ENCODE results near the gene DISC1.
"Not testable (repeated sequence)": the region's sequence is repeated elsewhere in the genome, so short reads cannot be mapped to it uniquely, and the experiment has no call there.

The DISC1 gene

DNA sequence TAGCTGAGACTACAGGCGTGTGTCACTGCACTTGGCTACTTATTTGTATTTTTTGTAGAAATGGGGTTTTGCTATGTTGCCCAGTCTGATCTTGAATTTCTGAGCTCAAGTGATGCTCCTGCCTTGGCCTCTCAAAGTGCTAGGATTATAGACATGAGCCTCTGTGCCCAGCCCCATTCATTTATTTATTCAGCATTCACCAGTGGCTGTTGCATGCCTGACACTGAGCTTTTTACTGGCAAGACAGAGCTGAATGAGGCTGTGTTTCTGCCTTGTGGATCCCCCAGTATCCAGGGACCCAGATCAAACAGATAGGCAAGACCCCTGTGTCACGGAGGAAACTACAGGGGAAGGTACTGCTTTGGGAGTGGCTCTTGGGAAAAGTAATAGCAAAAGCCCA lies 109.4 kb downstream of the DISC1 start:
- DNase-seq, result no peak

DNA sequence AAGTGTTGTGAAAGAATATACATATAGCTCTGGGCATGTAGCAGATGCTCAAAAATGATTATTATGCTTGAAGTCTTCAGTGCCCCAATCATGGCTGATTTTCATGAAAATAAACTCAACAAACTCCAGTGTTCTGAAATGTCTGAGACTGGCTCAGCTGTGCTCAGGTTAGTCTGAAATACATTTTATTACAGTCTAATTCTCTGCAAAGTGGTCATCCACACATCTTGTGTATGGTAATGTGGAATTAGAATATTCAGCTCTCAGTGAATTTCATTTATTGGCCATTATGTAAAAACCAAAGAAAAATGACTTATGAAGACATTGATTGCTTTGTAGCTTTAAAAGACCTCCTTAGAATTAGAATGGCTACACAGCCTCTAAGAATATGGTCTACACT lies 109.9 kb downstream of the DISC1 start:
- DNase-seq, result no peak

DNA sequence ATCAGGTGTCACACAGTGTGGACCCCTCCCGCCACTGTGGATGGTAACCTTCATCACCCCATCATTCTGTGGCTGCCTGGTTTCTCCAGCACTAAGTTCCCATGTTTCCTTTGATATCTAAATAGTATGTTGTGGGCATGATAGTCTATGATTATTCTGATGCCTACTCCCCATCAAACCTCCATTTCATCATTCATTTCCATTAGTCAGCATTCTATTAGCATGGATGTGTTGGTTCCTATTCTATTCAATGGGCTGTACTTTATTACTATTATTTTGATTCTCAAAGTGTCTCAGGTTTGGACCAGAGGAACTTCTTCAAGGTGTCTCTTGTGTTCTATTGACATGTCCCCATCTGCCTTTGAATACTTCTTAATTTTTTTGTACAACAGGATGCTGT lies 112.0 kb downstream of the DISC1 start:
- no peak for DNase-seq

DNA sequence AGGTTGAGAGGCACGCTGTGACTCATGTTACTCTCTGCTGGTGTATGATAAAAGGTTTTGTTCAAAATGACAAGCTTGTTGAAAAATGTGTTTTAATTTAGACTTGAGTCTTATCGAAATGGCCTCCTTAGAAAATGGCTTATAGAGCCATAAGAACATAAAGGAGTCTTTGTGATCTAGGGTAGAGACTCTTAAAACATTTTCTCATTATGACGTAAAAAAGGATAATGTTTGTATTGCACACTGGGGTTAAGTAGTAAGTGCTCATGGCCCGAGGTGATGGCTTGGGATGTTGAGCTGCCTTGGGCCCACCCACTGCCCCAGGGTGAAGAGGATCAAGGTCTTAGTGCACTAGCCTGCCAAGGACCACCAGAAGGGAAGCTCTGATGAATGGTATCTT lies 117.4 kb downstream of the DISC1 start:
- DNase-seq, result no peak

DNA sequence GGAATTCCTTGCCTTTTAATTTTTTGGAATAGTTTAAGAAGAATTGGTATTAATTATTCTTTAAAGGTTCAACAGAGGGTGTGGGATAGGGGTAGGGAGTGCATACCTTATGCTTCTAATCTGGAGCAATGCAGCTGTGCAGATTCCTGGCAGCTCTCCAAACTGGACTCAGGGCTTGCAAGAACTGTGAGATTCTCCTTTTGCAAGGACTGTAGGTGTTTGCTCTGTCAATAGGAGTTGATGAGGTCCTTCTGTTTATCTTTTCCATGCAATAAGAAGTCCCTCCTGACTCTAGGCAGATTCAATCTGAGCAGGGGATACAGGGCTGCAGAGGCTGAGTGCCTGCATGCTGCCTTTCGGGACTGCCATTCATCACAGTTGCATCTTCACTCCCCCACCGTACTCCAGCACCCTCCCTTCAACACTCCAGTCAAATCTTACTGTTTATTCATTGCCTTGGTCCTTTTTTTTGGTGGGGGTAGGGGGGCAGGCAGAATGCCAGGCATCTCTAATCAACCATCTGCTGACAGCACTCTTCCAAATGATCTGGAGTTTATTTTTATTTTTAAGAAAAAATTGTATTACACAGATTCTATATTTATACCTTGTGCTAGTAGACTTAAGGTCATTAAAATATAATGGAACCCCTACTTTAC lies 122.3 kb downstream of the DISC1 start:
- no peak for DNase-seq

DNA sequence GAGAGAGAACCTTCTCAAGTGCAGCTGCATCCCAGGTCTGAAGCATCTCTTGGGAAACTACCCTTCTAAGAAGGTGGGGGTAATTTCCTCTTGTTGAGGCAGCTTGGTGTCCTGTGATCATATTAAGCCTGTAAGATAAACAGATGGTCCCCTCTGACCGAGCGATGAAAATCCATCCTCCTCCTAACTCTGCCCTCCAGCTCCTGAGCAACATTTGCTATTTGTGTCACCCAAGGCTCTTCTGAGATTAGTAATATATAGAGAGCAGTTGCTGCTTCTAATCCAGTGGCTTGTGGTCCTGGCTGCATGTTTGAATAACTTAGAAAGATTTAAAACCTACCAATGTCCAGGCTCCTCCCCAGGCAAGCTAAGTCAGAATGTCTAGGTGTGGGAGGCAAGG lies 123.7 kb downstream of the DISC1 start:
- no peak for DNase-seq

DNA sequence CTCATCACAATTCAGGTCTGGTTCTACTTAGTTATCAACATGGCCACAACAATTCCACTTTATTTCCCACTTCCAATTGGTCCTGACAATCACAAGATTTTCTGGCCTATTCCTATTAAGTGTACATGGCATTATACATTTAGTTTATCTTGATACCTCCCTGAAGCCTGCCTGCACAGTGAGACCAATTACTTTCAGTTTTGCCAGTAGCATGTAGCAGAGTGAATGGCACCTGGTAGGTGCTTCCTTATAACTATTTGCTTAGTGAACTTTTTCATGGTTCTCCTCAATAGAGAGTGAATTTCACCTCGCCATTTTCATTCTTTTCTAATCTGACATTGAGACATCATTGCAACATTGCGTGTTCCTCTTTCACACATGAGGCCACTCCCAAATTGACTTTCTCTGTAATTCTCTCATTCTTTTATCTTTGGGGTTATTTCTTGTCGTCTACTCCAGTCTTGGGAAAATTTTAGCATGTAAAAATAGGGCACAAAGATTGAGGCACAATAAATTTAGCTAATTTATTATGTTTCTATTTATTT lies 124.3 kb downstream of the DISC1 start:
- no peak for DNase-seq

DNA sequence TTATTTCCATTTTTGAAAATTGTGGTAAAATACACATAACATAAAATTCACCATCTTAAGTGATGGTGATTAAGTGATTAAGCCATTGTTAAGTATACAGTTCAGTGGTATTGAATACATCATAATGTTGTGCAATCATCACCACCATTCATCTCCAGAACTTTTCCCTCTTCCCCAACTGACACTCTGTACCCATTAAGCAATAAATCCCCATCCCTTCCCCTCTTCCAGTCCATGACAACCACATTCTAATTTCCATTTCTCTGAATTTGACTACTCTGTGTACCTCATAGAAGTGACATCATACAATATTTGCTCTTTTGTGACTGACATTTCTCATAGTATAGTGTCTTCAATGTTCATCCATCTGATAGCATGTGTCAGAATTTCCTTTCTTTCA lies 124.8 kb downstream of the DISC1 start:
- DNase-seq, result no peak

DNA sequence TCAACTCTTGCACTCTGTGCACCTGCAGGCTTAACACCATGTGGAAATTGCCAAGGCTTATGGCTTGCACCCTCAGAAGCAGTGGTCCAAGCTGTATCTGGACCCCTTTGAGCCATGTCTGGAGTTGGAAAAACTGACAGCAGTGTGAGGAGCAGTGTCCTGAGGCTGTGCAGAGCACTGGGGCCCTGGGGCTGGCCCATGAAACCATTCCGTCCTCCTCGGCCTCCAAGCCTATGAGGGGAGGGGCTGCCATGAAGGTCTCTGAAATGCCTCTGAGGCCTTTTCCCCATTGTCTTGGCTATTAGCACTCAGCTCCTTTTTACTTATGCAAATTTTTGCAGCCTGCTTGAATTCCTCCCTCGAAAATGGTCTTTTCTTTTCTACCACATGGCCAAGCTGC lies 126.7 kb downstream of the DISC1 start:
- no peak for DNase-seq

DNA sequence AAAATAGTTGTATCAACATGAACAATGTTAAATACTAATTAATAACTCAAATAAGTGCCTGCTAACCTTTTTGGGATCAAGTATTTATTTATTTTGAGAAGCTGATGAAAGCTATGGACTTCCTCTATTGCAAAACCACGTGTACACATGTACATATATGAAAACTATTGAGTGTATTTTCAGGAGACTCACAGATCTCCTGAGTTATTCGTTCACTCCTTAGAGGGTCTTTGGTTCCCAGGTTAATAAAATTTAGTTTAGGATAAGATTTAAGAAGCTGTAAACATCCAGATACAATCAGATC lies 130.5 kb downstream of the DISC1 start:
- no peak for DNase-seq

DNA sequence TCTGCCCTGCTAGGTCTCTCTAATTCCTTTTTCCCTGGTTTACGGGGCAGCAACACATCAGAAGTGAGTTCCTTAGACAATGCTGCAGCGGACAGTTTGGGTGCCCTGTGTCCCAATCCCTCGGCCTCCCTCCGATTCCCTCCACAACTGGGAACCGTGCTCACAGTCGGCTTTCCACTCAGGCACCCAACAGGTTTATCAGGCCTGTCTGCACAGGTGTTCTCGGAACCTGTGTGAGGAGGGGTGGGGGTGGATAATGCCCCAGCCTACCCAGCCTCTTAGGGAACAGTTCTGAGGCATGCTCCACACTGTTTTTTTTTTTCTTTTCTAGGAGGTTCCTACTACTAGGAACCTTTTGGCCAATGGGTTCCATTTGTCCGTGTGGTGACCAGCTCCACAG lies 131.2 kb downstream of the DISC1 start:
- DNase-seq, result no peak

DNA sequence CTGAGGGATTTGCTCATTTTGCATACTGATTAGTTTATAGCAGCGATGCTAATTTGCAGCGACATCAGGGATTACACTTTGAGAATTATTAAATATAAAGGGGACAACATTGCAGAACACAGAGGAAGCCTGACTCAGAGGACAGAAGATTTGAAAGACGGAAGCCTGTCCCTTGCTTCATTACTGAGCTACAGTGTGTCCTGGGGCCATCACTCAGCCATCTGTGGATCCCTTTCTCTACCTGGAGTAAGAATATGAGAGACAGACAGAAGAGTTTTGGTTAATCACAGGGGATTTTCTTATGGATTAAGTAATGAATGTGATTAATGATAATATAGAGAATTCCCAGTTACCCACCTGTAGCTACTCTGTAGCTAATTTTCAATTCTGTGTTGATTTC lies 134.7 kb downstream of the DISC1 start:
- DNase-seq, result no peak

DNA sequence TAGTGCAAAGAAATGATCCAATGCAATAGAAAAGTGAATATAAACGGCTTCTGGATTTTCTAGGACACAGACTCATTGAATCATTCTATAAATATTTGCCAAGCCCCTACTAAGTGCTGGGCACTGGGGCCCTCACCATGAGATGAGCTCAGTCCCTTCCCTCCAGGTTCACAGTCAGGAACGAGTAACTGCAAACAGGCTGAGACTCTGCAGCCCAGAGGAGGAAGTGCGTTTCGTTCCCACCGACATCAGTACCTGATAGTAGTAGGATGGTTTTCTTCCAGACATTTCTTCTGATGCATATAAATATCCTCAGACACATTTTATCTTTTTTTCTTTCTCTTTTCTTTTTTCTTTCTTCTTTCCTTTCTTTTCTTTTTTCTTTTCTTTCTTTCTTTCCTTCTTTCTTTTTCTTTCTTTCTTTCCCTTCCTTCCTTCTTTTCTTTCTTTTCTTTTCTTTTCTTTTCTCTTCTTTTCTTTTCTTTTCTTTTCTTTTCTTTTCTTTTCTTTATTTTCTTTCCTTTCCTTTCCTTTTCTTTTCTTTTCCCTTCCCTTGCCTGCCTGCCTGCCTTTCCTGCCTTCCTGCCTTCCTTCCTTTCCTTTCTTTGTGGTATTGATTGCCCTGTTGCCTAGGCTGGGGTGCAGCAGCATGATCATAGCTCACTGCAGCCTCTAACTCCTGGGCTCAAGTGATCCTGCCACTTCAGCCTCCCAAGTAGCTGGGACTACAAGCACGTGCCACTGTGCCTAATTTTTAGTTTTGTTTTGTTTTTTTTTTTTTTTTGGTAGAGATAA lies 135.4 kb downstream of the DISC1 start:
- DNase-seq, result no peak

DNA sequence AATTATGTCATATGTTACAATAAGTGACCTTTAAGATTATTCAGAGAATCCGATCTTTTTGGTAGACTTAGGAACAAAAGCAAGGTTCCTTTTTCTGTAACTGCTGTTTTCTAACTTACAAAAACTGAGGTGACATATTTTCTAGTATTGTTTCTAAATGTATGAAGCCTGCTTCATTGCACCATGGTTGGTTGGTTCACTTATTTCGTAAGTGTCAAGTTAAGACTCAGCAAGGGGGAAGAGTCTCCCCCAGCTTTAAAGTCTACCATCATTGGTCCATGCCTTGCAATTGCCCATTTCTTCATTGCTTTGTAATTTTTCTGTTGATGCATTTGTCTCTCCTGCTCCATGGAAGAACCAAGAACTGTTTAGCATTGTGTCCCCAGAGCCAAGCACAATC lies 136.9 kb downstream of the DISC1 start:
- DNase-seq, result no peak

DNA sequence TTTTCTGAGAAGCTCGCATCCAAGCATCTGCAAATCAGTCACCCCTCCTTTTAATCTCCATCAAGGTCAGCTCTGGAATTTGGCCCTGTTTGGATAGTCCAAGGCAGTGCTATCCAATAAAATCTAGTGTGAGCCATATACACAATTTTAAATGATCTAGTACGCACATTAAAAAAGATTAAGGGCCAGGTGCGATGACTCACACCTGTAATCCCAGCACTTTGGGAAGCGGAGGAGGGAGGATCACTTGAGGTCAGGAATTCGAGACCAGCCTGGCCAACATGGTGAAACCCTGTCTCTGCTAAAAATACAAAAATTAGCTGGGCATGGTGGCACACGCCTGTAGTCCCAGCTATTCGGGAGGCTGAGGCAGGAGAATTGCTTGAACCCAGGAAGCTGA lies 139.2 kb downstream of the DISC1 start:
- DNase-seq, result not testable (repeated sequence)

DNA sequence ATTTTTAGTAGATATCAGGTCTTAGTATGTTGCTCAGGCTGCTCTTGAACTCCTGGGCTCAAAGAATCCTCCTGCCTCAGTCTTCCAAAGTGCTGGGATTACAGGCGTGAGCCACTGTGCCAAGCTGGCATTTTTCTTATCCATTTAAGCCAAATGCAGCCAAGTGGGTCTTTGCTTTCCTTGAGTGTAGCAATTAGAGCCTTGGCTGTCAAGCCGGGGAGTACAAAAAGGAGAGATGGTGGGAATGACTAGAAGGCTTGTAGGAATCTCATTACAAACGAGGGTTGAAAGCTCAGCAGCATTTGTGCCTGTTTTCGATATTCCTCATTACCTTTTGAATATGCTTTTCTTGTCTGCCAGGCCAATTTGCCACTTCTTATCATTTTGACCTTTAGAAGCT lies 140.9 kb downstream of the DISC1 start:
- DNase-seq, result no peak

DNA sequence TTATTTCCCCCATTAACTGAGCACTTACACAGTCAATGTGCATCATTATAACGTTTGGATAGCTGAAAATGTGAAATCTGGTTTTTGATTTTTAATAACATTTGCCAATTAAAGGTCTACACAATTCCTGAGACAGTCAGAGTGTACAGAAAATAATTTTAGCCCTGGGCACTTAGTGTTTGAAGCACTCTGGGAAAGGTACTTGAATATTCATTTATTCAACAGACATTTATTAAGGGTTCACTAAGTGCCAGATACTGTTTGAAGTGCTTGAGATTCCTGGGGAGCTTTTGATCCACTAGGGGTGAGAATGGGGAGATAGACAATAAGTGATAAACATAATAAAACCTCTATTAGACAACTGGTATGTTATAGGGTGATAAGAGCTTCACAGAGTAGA lies 141.8 kb downstream of the DISC1 start:
- no peak for DNase-seq

DNA sequence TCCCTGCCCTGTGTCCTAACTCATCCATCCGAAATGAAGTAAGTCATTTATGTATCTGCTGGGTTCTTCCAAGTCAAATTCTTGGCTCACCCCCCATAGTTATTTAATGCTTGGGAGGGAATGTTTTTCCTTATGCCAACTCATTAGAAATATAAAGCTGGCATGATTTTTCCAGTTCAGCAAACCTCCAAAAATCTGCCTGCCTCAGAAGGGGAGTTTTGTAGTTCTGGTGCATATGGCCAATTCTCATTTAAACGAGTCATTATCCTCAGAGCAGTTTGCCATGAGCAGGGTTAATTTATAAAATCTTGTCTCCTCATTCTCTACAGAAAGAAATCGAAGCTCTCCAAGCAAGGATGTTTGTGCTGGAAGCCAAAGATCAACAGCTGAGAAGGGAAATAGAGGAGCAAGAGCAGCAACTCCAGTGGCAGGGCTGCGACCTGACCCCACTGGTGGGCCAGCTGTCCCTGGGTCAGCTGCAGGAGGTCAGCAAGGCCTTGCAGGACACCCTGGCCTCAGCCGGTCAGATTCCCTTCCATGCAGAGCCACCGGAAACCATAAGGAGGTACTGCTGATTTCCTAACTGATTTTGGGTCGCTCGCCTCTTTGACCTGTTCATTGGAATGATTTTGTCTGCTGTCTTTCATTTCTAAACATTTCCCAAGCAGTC lies 144.1 kb downstream of the DISC1 start:
- no peak for DNase-seq

DNA sequence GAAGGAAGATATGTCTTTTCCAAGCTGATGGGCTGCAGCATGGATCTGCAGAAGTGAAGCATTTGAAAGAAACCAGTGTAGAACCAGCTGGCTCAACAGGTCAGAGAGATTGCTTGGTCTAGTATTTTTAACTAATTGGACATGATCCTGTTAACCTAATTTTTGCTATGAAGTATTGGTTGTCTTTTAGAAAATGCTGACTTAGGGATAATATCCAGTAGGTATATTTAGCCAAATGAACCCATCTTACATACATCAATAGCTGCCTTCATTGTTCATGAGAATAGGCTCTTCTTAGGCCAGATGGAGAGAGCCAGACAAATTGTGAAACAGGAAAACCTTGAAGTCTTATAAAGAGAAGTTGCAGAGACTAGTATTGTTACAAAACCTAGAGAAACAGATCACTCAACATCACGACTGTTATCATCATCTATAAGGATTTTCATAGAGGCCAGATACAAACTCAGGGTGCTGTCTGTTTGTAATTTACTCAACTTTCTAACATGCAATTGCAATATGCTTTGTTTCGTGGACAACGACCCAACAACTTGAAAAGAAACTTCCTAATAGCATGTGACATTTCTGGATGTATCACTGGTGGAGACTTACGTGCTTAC lies 148.2 kb downstream of the DISC1 start:
- no peak for DNase-seq

DNA sequence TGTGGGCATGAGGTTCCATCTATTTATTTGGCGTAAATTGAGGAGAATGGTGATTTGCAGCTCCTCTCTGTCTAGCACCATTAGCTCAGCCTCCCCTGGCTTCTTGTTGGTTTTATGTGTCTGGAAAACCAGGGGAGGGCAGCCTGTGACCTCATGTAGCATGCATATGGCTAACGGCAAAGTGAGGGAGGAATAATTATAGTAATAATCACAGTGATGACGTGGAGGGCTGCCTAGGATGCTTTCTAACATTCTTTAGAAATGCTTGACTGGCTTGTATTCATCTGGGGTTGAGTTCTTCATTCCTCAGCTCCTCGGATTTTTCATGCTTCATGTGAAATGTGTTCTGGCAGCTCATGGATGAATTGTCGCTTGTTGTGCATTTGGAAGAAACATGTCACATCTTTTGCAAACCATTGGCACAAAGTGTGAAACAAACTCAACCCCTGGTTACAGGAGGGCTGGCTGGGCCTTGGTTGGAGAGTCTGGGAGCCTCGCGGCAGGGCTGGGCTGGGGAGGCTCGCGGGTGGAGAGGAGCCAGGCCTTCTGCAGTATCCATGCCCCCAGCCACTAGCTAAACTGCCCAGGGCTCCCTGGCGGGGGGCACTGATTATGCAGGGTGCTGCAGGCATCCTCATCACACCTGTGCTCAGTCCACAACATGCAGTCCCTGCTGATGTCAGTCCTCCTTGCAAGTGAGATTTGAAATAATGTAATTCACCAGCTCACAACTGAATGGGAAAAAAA lies 149.6 kb downstream of the DISC1 start:
- DNase-seq, result no peak

DNA sequence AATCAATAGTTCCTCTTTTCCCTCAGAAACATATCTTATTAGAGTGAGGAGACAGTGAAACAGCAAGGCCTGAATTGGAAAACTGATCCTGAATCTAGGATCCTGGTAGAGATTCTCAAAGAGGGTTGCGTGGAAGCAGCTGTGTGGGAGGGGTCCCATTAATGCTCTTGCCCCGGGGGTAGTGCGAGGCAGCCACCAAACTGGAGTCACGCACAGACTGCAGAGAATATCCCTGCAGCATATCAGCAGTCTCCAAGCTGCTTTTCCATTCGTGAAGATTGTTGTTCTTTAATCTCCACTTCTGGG lies 150.1 kb downstream of the DISC1 start:
- no peak for DNase-seq

DNA sequence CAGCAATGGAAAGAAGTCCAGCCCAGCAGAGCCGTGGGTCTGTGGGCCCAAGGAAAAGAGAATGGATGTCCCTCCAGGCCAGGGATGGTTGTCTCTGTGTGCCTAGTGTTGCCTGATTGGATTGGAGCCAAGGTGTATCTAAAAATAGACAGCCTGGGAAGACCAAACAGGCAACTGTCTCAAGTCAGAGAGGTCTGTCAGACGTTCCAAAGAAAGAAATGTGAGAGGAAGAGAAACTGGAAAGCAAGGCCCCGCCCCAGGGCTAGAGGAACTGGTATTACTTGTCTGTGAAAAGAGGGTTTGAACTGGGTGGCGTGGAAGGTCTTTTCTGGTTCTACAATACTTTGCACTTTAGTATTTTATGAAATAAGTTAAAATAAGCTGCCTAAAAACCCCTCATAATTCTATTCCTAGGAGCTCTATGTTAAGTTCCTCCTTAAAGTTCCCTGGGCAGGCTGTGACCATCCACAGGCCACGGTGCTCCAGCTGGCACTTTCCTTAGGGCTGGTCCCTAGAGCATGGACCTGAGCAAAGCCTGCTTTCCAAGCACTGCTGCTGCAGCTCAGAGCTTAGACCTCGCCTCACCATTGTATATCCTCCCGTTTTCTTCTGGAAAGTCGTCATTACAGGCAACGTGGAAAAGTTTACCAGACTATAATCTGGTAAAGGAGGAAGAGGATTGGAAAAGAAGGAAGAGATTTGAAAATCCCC lies 151.6 kb downstream of the DISC1 start:
- no peak for DNase-seq

DNA sequence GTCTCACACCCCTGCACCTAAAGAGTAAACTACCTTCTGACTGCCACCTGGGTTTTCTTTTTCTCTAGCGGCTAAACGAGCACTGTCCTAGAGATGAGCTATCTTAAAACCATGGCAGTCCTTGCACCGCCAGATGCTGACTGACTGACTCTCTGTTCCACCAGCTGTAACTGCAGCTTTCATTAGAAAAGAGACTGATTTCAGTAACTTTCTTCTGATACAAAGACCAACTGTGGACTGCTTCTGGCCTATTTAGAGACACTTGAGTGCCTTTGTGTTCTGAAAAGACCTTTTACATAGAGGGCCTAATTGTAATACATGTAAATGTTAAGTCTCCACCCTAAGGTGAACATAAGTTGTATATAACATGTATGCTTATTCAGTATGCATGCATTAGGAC lies 152.5 kb downstream of the DISC1 start:
- no peak for DNase-seq
